Activated B cell treated with CpG ODN at 0.5 μM for 24 hours (primary cell): Measurements from ENCODE around the gene RIC1. TPM values are rescaled to one million over a fixed set of nuclear protein-coding genes. Genes with fewer than 3 reads are reported as not detected.
"Not testable (repeated sequence)": the region's sequence is repeated elsewhere in the genome, so short reads cannot be mapped to it uniquely, and the experiment has no call there.

Experiments used
- ATAC-seq: fragments of 200-7000 bp; cut with Tn5 transposase; one replicate; pipeline ENCODE4 v1.10.0; 2021; ENCODE audit warnings: low read depth, mild to moderate bottlenecking, moderate library complexity
- CTCF ChIA-PET: fragments of 350-600 bp; sonication (Branson Sonifier 250); formaldehyde crosslinking; loops from one replicate; lab custom pipeline; 2021; ENCODE audit warnings: antibody characterized with exemption; lab: Charles Lee
- POLR2A ChIA-PET: fragments of 350-600 bp; sonication (Branson Sonifier 250); formaldehyde crosslinking; loops from one replicate; lab custom pipeline; 2021; ENCODE audit warnings: antibody characterized with exemption; lab: Charles Lee
- DNase-seq: peaks from one replicate; pipeline ENCODE4 v3.0.0; 2022
- H3K27ac Mint-ChIP-seq: one replicate; pipeline ENCODE4 v1.8.0; 2020; ENCODE audit warnings: mixed read lengths
- H3K27me3 Mint-ChIP-seq: one replicate; pipeline ENCODE4 v1.8.0; 2021; ENCODE audit warnings: mixed read lengths
- H3K36me3 Mint-ChIP-seq: one replicate; pipeline ENCODE4 v1.8.0; 2021; ENCODE audit warnings: low read depth, mixed read lengths
- H3K4me1 Mint-ChIP-seq: one replicate; pipeline ENCODE4 v1.8.0; 2021; ENCODE audit warnings: mixed read lengths
- H3K4me3 Mint-ChIP-seq: one replicate; pipeline ENCODE4 v1.8.0; 2020; ENCODE audit warnings: mild to moderate bottlenecking, mixed read lengths
- H3K9me3 Mint-ChIP-seq: one replicate; pipeline ENCODE4 v1.8.0; 2020; ENCODE audit warnings: mixed read lengths
- CTCF ChIP-seq: fragments of 200-600 bp; IDR thresholded peaks from one replicate; pipeline ENCODE4 v1.8.0; 2022; ENCODE audit warnings: antibody characterized with exemption, mild to moderate bottlenecking
- intact Hi-C: fragments of 100-400 bp; cut with micrococcal nuclease; formaldehyde crosslinking; loops from one replicate; pipeline ENCODE4 v1.15.1; 2024
- total RNA-seq: library from RNA; stranded (reverse); gene quantifications from 2 replicates; pipeline ENCODE4 v1.2.3, GENCODE V29; 2022

Gene RIC1
- total RNA-seq, 1 donor from 2014 or later: 85.0 TPM

GRCh38 chr9:5670079-5670478, 41.2 kb downstream of the RIC1 start:
- no peak for ATAC-seq
- no peak overlapping the region for H3K4me3 Mint-ChIP-seq

GRCh38 chr9:5671711-5672353, 42.9 kb downstream of the RIC1 start:
- peaks cover 2% of the 10 kb centered on the region for H3K9me3 Mint-ChIP-seq
- ATAC-seq: no peak
- H3K27ac Mint-ChIP-seq: no peak overlapping the region
- intact Hi-C loops: no loop called here
- no peak overlapping the region for H3K4me3 Mint-ChIP-seq
- no peak for DNase-seq
- CTCF ChIA-PET: no interaction called here
- H3K27me3 Mint-ChIP-seq: no peaks in the 10 kb centered on the region
- TF ChIP-seq CTCF: no peak
- POLR2A ChIA-PET: interaction anchor here (1.1 kb wide), 1 partner anchor 44 kb away, joined by 4 read pairs; no protein-coding TSS in a partner anchor
- peaks cover 48% of the 10 kb centered on the region for H3K36me3 Mint-ChIP-seq
- H3K4me1 Mint-ChIP-seq: peaks cover 47% of the 10 kb centered on the region

More at GRCh38 chr9:5670079-5670478, 41.2 kb downstream of the RIC1 start:
- CTCF ChIA-PET: no interaction called here
- intact Hi-C loops: no loop called here
- H3K27me3 Mint-ChIP-seq: no peaks in the 10 kb centered on the region
- DNase-seq: no peak
- H3K27ac Mint-ChIP-seq: no peak overlapping the region
- H3K4me1 Mint-ChIP-seq: peaks cover 58% of the 10 kb centered on the region
- H3K36me3 Mint-ChIP-seq: peaks cover 55% of the 10 kb centered on the region
- H3K9me3 Mint-ChIP-seq: peaks cover 4% of the 10 kb centered on the region
- no peak for TF ChIP-seq CTCF
- POLR2A ChIA-PET: no interaction called here

GRCh38 chr9:5675046-5675445, 46.1 kb downstream of the RIC1 start:
- CTCF ChIA-PET, H3K9me3 Mint-ChIP-seq, H3K4me3 Mint-ChIP-seq, H3K27ac Mint-ChIP-seq, ATAC-seq, DNase-seq, intact Hi-C loops, H3K27me3 Mint-ChIP-seq: not testable (repeated sequence)
- Mint-ChIP-seq H3K4me1 (peaks cover 27% of the 10 kb centered on the region), H3K36me3 (peaks cover 33% of the 10 kb centered on the region)
- POLR2A ChIA-PET: interaction anchor here (1.0 kb wide), 1 partner anchor 46 kb away, joined by 4 read pairs; the partner anchor contains the start of gene RIC1

DNA sequence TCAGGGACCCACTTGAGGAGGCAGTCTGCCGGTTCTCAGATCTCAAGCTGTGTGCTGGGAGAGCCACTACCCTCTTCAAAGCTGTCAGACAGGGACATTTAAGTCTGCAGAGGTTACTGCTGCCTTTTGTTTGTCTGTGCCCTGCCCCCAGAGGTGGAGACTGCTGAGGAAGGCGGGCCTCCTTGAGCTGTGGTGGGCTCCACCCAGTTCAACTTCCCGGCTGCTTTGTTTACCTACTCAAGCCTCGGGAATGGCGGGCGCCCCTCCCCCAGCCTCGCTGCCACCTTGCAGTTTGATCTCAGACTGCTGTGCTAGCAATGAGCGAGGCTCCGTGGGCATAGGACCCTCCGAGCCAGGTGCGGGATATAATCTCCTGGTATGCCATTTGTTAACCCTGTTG, 54.7 kb downstream of the RIC1 start:
- CTCF ChIA-PET, H3K27me3 Mint-ChIP-seq, DNase-seq, H3K4me3 Mint-ChIP-seq, intact Hi-C loops, H3K27ac Mint-ChIP-seq, ATAC-seq: not testable (repeated sequence)
- POLR2A ChIA-PET: interaction anchor here (0.6 kb wide), 1 partner anchor 9 kb away, joined by 7 read pairs; no protein-coding TSS in a partner anchor
- peaks cover 11% of the 10 kb centered on the region for H3K9me3 Mint-ChIP-seq
- peaks cover 23% of the 10 kb centered on the region for H3K4me1 Mint-ChIP-seq
- H3K36me3 Mint-ChIP-seq: peaks cover 40% of the 10 kb centered on the region

GRCh38 chr9:5684101-5684500, 55.2 kb downstream of the RIC1 start:
- ChIA-PET POLR2A (interaction anchor here (0.6 kb wide), 1 partner anchor 9 kb away, joined by 7 read pairs; no protein-coding TSS in a partner anchor), CTCF (no interaction called here)
- ATAC-seq: no peak
- Mint-ChIP-seq H3K27ac (no peak overlapping the region), H3K4me3 (no peak overlapping the region), H3K4me1 (peaks cover 21% of the 10 kb centered on the region), H3K36me3 (peaks cover 39% of the 10 kb centered on the region), H3K9me3 (peaks cover 11% of the 10 kb centered on the region), H3K27me3 (no peaks in the 10 kb centered on the region)
- no peak for DNase-seq
- TF ChIP-seq CTCF: no peak
- intact Hi-C loops: no loop called here

DNA sequence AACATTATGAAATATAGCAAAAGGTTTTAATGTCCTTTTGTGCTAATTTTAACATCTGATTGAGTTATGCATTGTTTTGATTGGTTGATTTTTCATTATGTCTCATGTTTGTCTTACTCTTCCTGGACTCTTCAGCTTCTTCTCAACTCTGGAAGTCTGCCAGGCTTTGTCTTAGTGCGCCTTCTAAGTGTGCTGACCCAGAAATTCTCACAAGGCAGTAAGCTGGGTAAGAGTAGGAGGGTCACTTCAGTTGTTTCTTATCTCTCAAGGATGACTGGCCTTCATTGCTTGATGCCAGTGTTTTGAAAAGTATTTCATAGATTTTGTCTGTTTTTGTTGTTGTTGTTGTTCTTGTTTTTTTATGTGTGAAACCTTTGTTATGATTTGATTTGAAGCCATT, 59.2 kb downstream of the RIC1 start:
- POLR2A ChIA-PET: no interaction called here
- H3K9me3 Mint-ChIP-seq: peaks cover 4% of the 10 kb centered on the region
- CTCF ChIA-PET: no interaction called here

More for the DNA sequence above, 59.2 kb downstream of the RIC1 start:
- ATAC-seq (no peak), DNase-seq (no peak)
- no peak for TF ChIP-seq CTCF
- Mint-ChIP-seq H3K4me1 (peaks cover 13% of the 10 kb centered on the region), H3K36me3 (peaks cover 37% of the 10 kb centered on the region), H3K27me3 (no peaks in the 10 kb centered on the region), H3K4me3 (no peak overlapping the region), H3K27ac (no peak overlapping the region)
- intact Hi-C loops: no loop called here
